ENCODE results near the gene FHIT.

GRCh38 chr3:60575718-60576272 is 675.5 kb downstream of the FHIT start:
- TF ChIP-seq ZNF274 (IDR thresholded peaks at IDR 0.05; ENCODE audit: low read depth, low read length) (no peak), YY1 (IDR thresholded peaks at IDR 0.05; ENCODE audit: insufficient read depth, insufficient read length) (no peak)
